HG02870 (cell line): Measurements from ENCODE around the gene TKTL2.
A peak's percentile ranks its signal among the peaks of the same experiment; 100 is the strongest.

ENCODE experiments used
- ATAC-seq: cut with Tn5 transposase; IDR thresholded peaks from one replicate; pipeline ENCODE4 v1.9.1; 2021; ENCODE audit warnings: mild to moderate bottlenecking, moderate library complexity; ENCODE audit not compliant: unreplicated experiment

The TKTL2 gene, protein sequence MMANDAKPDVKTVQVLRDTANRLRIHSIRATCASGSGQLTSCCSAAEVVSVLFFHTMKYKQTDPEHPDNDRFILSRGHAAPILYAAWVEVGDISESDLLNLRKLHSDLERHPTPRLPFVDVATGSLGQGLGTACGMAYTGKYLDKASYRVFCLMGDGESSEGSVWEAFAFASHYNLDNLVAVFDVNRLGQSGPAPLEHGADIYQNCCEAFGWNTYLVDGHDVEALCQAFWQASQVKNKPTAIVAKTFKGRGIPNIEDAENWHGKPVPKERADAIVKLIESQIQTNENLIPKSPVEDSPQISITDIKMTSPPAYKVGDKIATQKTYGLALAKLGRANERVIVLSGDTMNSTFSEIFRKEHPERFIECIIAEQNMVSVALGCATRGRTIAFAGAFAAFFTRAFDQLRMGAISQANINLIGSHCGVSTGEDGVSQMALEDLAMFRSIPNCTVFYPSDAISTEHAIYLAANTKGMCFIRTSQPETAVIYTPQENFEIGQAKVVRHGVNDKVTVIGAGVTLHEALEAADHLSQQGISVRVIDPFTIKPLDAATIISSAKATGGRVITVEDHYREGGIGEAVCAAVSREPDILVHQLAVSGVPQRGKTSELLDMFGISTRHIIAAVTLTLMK

DNA sequence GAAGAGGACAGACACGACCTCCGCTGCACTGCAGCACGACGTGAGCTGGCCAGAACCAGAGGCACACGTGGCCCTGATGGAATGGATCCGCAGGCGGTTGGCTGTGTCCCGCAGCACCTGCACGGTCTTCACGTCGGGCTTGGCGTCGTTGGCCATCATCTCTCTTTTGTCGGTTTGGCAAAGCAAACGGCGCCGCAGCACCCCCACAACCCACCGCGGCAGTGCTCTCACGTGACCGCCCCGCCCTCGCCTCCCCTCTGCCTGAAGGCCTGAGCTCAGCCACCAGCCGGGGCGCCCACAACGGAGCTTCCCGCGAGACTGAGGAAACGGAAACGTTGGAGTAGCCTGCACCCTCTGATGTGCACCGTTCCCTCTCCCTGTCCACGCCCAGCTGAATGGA is at the start of gene TKTL2:
Gene TKTL2, minus strand, starts transcription at position 179 of the 400 bp plus-strand sequence. Its CDS starts 20 bp downstream, at position 159.
- ATAC-seq = no peak

DNA sequence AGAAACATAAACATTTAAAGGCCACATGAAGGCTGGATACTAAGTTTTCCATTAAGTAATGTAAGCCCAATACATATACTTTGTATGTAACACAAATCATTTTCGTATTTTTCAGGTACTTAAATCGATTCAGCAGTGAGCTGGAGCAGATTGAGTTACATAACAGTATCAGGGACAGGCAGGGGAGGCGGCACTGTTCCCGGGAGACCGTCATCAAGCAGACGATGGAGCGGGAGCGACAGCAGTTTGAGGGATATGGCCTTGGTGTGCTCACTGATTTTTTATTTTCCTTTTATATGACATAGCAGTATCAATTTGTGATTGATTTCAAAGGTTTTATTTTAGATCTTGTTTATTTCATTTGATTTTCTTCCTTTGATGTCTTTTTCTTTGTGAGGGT is 41.6 kb upstream of the TKTL2 start:
- no peak for ATAC-seq

DNA sequence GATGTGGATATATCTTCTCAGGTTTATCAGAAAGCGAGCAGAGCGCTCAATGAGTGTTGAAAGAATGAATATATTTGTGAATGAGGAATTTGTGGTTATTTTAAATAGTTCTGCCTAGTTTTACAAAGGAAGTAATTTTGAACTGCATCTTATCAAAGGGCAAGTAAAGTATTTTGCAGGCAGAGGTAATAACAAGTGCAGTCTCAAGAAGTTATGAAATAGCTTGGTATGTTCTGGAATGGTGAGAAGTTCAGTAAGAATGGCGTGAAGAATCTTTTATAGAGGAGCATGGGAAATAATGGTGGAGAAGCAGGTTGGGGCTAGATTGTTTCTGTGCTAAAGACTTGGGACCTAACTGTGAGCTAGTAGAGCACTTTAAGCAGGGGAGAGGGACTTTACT is 31.8 kb upstream of the TKTL2 start:
- ATAC-seq = no peak

DNA sequence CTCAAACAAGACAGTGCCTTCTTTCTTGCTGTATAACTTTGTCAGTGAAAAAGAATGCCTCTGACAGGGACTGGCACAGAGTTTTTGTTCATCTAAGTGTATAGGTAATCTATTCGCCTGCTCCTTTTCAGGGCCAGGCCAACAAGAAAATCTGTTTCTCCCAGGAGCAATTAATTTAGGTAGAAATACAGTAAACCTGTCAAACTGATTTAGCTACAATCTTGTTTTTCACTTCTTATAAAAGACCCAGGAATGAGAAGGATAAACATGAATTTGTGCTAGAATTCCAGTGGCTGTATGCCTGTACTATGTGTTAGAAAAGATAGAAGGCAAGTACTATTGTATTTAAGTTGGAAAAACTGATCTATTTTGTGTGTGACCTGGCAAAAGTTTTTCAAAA is 27.0 kb upstream of the TKTL2 start:
- ATAC-seq = no peak

DNA sequence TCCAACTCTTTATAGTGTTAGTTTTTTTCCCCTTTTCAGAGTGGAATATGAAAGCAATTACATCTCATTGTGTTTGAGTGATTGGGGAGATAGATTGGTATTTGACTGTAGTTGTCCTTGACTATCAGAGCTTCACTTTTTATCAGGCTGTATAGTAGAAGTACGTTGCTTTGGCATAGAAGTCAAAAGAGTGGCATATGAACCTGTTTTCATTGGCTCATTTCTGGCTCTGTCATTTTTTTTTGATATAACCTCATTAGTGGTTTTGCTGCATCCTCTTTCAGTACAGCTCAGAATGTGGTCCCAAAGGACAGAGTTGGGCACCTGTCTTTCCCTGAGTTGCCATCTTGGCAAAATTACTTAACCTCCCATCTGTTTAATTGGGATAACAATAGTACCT is 22.3 kb upstream of the TKTL2 start:
- ATAC-seq = no peak

DNA sequence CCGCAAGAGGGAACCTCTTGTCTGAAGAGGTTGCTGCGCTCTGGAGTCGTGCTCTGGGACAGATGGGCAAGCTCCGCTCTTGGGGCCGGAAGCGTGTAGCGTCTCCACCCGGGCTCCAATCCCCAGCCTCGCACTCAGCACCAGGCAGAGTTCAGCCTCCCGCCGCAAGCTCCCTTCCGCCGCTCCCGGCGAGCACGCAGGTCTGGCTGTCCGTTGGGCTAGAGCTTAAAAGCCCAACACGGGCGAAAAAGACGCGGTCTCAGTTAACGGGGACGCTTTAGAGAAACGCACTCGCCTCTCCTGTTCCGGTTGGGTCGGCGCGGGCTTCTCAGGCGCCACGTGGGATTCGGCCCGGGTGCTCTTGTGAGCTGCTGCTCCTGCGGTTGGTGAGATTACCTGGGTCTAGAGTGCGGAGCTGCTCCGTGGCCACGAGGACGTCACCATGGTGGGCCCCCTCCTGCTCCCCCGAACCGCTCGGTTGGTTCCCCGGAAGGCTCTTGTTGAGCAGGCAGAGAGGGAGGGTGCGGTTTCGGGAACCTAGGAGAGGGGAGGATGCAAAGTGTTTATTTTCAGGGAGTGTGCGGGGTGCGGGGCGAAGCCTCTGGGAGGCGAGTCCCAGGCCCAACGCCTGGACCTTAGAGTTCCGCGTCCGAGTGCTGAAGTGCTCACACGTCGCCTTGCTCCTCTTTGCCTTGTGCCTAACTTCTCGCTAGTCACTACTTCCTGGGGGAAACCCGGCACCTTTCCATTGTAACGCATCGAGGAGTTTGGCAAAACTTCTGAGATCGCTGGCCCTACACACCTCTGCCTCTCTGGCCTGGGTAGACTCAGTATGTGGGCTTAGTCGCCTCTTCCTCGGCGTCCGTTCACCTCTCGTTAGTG is 21.0 kb upstream of the TKTL2 start, which contains the start of gene TMA16:
Gene TMA16, plus strand, starts transcription at position 331 of the 882 bp plus-strand sequence. Its CDS starts 112 bp downstream, at position 443.
- ATAC-seq = peak; percentile 82

DNA sequence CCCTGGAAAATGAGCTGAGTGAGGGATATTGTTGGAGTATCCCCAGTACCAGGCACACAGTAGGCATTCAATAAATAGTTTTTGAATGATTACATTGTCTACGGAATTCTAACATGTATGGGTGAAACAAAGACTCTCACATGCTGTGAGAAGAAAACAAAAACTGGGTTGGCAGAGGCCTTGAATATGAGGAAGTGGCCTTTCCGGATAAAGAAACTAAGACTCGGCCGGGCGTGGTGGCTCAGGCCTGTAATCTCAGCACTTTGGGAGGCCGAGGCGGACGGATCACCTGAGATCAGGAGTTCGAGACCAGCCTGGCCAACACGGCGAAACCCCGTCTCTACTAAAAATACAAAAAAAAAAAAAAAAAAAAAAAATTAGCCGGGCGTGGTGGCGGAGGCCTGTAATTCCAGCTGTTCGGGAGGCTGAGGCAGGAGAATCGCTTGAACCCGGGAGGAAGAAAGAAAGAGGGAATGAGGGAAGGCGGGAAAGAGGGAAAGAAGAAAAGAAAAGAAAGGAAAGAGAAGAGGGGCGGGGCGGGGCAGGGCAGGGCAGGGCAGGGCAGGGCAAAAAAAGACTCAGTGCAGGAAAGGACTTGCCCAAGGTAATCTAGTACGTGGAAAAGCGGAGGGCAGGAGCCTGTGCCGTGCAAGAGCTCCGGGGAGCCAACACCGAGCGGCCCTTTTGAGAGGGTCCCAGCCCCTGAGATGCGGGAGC is 20.2 kb upstream of the TKTL2 start:
- ATAC-seq = peak; percentile 22

DNA sequence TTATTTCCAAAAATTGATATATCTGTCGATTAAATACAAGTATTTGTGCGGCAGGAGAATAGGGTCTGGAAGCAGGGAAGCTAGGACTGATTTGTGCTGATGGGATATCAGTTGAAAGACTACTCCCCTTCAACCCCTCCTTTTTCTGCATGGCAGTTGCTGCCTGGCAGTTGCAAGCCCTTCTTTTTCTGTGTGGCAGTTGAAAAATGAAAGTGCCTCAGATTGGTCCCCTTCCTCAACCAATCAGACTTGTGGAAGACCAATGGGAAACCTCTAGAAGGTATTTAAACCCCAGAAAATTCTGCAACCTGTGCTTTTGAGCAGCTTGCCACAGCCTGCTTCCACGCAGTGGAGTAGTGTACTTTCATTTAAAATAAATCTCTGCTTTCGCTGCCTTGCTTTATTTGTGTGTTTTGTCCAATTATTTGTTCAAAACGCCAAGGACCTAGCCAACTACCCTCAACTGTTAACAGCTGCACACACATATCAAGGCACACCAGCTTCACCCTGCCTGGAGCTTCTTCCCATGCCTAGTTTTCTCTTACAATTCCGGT is 19.5 kb upstream of the TKTL2 start:
- no peak for ATAC-seq

DNA sequence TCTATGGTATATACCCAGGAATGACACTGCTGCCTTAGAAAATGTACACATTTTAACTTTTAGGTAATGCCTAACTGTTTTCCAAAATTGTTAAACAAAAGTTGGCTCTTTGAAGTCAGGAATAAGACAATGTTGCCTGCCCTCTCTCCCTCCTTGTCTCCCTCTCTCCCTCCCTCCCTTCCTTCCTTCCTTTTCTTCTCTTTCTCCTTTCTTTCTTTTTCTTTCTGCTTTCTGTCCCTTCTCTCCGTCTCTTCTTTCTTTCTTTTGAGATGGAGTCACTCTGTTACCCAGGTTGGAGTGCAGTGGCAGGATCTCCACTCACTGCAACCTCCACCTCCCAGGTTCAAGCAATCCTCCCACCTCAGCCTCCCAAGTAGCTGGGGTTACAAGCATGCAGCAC is 16.4 kb upstream of the TKTL2 start:
- ATAC-seq = no peak

DNA sequence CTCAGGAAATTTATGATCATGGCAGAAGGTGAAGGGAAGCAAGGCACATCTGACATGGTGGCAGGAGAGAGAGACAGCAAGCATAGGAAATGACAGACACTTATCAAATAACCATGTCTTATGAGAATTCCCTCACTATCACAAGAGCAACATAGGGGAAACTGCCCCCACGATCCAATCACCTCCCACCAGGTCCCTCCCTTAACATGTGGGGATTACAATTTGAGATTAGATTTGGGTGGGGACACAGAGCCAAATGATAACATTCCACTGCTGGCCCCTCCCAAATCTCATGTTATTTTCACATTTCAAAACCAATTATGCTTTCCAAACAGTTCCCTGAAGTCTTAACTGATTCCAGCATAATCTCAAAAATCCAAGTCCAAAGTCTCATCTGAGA is 12.8 kb upstream of the TKTL2 start:
- ATAC-seq = no peak

DNA sequence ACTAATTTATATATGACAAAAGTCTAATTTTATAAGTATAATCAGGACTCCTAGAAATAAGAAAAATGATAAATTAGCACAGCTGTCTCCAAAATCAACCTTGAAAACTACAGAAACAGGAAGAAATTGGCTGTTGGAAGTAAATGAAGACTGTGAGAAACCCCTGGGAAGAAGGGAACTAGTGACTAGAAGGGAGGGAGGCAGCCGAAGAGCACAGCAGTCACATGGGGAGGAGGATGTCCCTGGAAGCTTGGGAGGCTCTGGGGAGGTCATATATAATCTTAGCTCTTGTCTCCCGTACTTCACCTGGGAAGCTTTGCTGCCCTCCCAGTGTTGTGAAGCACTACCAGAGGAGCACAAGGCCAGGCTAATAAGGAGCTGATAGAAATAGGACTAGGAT is 12.0 kb upstream of the TKTL2 start:
- ATAC-seq = no peak

DNA sequence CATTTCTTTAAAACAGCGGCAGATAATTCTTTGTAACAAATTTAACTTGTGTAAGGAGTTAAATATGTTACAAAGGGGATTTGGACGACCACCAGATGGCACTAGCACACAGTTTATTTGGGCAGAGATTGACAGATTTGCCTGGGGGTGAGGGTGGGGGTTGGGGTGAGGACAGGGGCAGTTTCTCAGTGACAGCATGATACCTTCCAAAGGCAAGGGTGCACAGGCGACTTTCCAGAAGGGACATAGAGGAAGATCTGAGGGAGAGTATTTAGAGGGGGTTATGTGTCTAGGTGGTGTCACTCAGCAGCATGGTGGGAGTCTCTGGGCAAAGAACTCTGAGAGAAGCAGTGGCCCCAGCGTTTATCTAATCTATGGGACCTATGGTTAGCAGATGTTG is 11.4 kb upstream of the TKTL2 start:
- ATAC-seq = no peak

DNA sequence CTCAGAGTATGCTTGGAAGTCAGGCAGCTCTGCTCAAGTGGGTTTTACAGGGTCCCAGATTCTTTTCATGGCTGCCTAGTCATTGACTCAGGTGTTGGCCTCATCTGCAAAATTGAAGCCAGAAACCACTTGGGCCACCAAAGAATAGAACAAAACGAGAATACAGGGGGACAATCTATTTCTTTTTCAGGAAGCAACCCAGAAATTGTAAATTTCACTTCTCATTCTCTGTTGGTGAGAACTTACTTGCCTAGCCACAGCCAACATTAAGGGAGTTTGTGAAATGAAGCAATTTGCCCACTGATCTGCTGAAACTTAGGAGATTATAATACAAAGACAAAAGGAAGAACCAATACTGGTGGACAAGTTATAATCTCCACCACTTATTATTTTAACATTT is 8.6 kb upstream of the TKTL2 start:
- peak; percentile 77 for ATAC-seq

DNA sequence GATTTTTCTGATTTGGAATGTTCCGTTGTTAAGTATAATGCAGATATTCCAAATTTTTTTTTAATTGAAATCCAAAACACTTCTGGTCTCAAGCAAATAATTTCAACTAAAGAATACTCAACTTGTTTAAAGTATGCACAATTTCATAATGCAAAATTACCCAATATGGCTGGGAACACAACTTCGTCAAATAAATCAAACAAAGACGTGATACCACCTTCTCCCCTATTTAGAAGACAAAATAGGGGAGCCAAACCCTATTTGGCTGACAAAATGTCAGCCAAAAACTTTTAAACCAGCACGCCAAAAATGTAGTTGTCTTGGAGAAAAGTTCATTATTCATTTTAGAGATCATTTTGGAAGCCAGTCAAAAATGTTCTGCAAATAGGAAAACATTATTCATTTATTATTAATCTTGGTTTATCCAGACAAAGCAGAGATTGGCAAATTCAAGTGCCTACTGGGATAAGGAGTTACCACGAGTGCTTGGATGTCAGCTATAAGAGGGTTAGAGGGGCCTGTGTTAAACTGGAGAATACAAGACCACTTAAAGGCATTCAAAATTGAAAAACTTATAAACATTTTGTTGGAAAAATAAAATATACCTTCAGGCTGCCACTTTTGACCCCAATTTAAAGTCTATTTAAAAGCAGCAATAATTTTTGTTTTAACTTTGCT is 3.3 kb upstream of the TKTL2 start:
- ATAC-seq = no peak

DNA sequence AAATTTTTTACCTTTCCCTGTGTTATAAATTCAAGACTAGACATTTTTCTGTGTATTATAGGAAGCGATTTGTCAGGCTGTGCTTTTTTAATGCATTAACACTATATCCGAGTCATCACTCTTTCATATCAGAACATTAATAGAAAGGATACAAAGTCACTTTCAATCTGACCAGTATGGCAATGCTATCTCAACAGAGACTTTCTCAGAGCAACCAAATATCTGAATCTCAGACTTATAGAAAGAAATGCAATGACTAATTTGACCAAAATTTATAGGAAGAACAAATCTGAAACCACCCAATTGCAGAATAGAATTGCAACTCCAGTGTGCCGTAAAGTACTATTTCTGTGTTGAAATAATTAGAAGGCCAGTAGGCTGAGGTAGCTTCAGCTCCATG is 473 bp upstream of the TKTL2 start:
- ATAC-seq = peak; percentile 72

DNA sequence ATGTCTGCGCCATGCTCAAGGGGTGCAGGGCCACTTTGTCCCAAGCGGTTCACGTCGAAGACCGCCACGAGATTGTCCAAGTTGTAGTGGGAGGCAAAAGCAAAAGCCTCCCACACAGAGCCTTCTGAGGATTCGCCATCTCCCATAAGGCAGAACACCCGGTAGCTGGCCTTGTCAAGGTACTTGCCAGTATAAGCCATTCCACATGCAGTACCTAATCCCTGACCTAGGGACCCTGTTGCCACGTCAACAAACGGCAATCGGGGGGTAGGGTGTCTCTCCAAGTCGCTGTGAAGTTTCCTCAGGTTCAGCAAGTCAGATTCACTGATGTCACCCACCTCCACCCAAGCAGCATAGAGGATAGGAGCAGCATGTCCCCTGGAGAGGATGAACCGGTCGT is 424 bp downstream of the TKTL2 start:
- ATAC-seq = no peak

DNA sequence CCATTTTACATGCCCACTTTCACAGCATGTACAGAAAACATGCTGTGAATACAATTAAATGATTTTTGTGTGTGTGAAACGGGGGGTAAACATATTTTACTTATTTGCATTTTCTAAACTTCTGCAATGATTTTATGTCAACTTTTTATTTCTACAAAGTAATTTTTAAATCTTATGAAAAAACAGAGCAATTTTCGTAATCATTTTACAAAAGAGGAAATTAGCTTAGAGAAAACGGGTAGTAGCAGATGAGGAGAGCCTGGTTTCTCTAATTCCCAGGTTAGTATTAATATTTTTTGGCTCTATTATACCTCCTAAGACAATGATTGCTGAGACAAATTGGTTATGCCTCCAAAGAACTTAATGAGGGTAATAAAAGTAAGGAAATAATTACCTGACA is 3.2 kb downstream of the TKTL2 start:
- ATAC-seq = no peak

DNA sequence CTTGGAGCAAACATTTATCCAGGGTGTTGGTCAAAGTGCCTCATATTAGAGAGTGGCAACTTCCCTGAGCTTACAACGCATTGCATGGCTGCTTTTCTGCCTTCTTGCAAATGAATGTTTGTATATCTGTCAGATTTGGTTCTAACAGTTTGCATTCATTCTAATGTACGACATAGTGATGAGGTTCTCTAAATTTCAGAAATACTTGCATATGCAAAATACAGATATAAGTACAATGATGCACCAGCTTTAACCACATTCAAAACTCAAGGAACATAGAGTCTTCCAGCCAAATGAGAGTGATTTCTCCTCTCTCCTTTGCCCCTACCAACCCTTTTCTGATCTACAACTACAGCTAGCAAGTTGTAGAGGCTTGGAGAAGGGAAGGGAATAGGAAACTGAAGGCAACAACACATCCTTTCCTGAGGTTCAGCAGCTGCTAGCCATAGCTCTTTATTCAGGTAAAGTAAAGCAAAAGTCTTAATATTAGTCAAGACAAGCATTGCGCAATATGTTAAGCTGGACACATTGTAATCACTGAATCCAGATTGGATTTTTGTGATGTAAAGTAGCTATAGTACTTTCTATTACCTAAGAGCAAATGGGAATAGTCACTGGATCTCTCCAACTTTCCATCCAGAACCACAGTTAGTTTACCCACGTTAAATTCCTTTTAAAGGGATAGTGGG is 6.3 kb downstream of the TKTL2 start:
- ATAC-seq = no peak

DNA sequence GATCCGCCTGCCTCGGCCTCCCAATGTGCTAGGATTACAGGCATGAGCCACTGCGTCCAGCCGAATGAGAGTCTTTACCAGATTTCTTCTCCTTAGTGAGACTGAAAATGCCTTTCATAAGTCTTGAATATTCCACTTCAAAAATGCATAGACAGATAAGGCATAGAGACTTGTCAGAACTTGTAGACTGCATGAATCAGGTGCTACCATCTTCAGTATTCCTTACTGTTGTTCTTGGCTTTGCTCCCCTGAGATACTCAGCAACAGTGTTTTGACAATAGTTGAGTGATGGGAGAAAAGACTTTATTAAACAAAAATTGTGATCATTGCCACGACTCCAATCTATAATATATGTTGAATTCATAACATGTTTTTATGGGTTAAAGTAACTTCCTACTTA is 11.0 kb downstream of the TKTL2 start:
- no peak for ATAC-seq
